ENCODE measurements around the gene TMEM106C. TPM values are rescaled to one million over a fixed set of nuclear protein-coding genes. Genes with fewer than 3 reads are reported as not detected.

Gene TMEM106C
- total and polyA plus RNA-seq, 9 of the 15 experiments (the other 6 are each of a cell fraction or from before 2014, with no cell fraction given) = 37.6 to 183 (median 57.2) TPM

GRCh38 chr12:47955059-47955458 lies 8.3 kb upstream of the TMEM106C start:
- Histone ChIP-seq H3K4me2 (ENCODE audit: insufficient read depth, low read length) (no peak overlapping the region), H3K4me1 (replicated peaks in 1 of 2; ENCODE audit: control insufficient read depth in 2 of 2, insufficient read depth in 2 of 2, low read length in 2 of 2) (peaks cover 0 to under 1% of the 10 kb centered on the region in 2 experiments; a peak in 2 of 5 replicates), H3K9me3 (replicated peaks; ENCODE audit: control insufficient read depth, insufficient read depth, low read depth, low read length) (no peaks in the 10 kb centered on the region), H2AFZ (ENCODE audit: low read depth, low read length) (no peak overlapping the region), H3K4me3 (no peak overlapping the region), H3K27ac (ENCODE audit: extremely low read depth, low read depth, low read length) (no peak overlapping the region), H3K79me2 (ENCODE audit: control insufficient read depth, insufficient read depth, low read length) (no peaks in the 10 kb centered on the region), H3K9me1 (ENCODE audit: control insufficient read depth, insufficient read depth, low read length) (no peaks in the 10 kb centered on the region), H3K27me3 (ENCODE audit: control insufficient read depth in 2 of 2, insufficient read depth in 2 of 2, low read length in 2 of 2) (peaks cover 6 to 44% of the 10 kb centered on the region in 2 experiments; a peak in 4 of 5 replicates), H3K36me3 (ENCODE audit: control insufficient read depth, insufficient read depth, low read length) (no peaks in the 10 kb centered on the region), H4K20me1 (replicated peaks; ENCODE audit: control insufficient read depth, insufficient read depth, low read length) (no peaks in the 10 kb centered on the region), H3K9ac (ENCODE audit: insufficient read depth in 1 of 2, low read depth in 2 of 2, low read length in 2 of 2) (no peak overlapping the region)
- DNase-seq (ENCODE audit: extremely low read depth in 1 of 4, low spot score in 3 of 4) = no peak
- CTCF ChIA-PET (ENCODE audit: low intra/inter-chr PET ratio) = interaction anchor here (0.5 kb wide), 1 partner anchor 44 kb away, joined by 3 read pairs; no protein-coding TSS in a partner anchor
- in situ Hi-C loops (cut with MboI) = no loop called here
- BruUV-seq (replicated peaks) = no TSS peak
- ATAC-seq = no peak
- intact Hi-C loops (cut with micrococcal nuclease) = no loop called here
- no peak for FAIRE-seq
- 3% methylated on average over 3 of the region's 3 CpGs for WGBS (ENCODE audit: insufficient coverage, low coverage, missing lambda C conversion rate)
- POLR2A ChIA-PET = interaction anchor here (1.0 kb wide), 1 partner anchor 211 kb away, joined by 3 read pairs; no protein-coding TSS in a partner anchor
- TF ChIP-seq CEBPB (tag; IDR thresholded peaks at IDR 0.05) (no peak), CREBBP (IDR thresholded peaks at IDR 0.05; ENCODE audit: low read depth, low read length) (no peak), ZNF609 (CRISPR knock-in tag; IDR thresholded peaks at IDR 0.05; ENCODE audit: borderline replicate concordance) (no peak), ZC3H8 (IDR thresholded peaks at IDR 0.05) (no peak), PTBP1 (IDR thresholded peaks at IDR 0.05; ENCODE audit: low read depth, low read length) (no peak), BRCA1 (IDR thresholded peaks at IDR 0.05) (no peak), BRCA1 (CRISPR knock-in tag; IDR thresholded peaks at IDR 0.05) (no peak), HDAC1 (IDR thresholded peaks at IDR 0.05) (no peak), SMAD2 (IDR thresholded peaks at IDR 0.05; ENCODE audit: low read depth, low read length) (no peak), E2F8 (IDR thresholded peaks at IDR 0.05; ENCODE audit: low read depth, partially characterized antibody) (no peak), SMARCA4 (IDR thresholded peaks at IDR 0.05) (no peak), SRF (CRISPR knock-in tag; IDR thresholded peaks at IDR 0.05) (no peak), GABPB2 (CRISPR knock-in tag; conservative IDR thresholded peaks at IDR 0.05) (no peak)
